HG03045 (cell line): ENCODE measurements around the gene TDRD7.
"Not testable (repeated sequence)": the region's sequence is repeated elsewhere in the genome, so short reads cannot be mapped to it uniquely, and the experiment has no call there.

Experiments used
- ATAC-seq: cut with Tn5 transposase; IDR thresholded peaks from one replicate; pipeline ENCODE4 v1.9.1; 2021; ENCODE audit warnings: mild to moderate bottlenecking, moderate library complexity; ENCODE audit not compliant: unreplicated experiment

The TDRD7 gene

GRCh38 chr9:97474372-97474925, 62.6 kb downstream of the TDRD7 start:
- ATAC-seq = no peak

GRCh38 chr9:97475059-97475458, 63.2 kb downstream of the TDRD7 start:
- no peak for ATAC-seq

- ATAC-seq = no peak
Observed at GRCh38 chr9:97478301-97478981, 66.5 kb downstream of the TDRD7 start.

- ATAC-seq = no peak
Observed at GRCh38 chr9:97479496-97480159, 67.7 kb downstream of the TDRD7 start.

- ATAC-seq = no peak
Observed at GRCh38 chr9:97480174-97480573, 68.3 kb downstream of the TDRD7 start.

- ATAC-seq = no peak
Observed at GRCh38 chr9:97480749-97481148, 68.9 kb downstream of the TDRD7 start.

GRCh38 chr9:97484134-97484533, 72.2 kb downstream of the TDRD7 start:
- no peak for ATAC-seq

- ATAC-seq = no peak
Observed at GRCh38 chr9:97487107-97487506, 75.2 kb downstream of the TDRD7 start.

GRCh38 chr9:97487861-97488260, 76.0 kb downstream of the TDRD7 start:
- ATAC-seq = no peak

- no peak for ATAC-seq
Observed at GRCh38 chr9:97491216-97491999, 79.5 kb downstream of the TDRD7 start.

- not testable (repeated sequence) for ATAC-seq
Observed at GRCh38 chr9:97497558-97498375, 85.9 kb downstream of the TDRD7 start.

- not testable (repeated sequence) for ATAC-seq
Observed at GRCh38 chr9:97498846-97499245, 87.0 kb downstream of the TDRD7 start.

GRCh38 chr9:97500263-97500662, 88.4 kb downstream of the TDRD7 start:
- no peak for ATAC-seq

GRCh38 chr9:97500765-97501176, 88.9 kb downstream of the TDRD7 start:
- ATAC-seq = no peak

GRCh38 chr9:97501177-97501971, 89.5 kb downstream of the TDRD7 start, which contains the start of gene TMOD1:
Gene TMOD1 (plus strand): TSS chr9:97501666. CDS start chr9:97524189, 22,523 bp downstream.
- ATAC-seq = peak; percentile 72

GRCh38 chr9:97501972-97502221, 90.0 kb downstream of the TDRD7 start:
- ATAC-seq = peak; percentile 27

- ATAC-seq = peak; percentile 18
Observed at GRCh38 chr9:97502222-97502983, 90.5 kb downstream of the TDRD7 start.

GRCh38 chr9:97502984-97503861, 91.3 kb downstream of the TDRD7 start:
- no peak for ATAC-seq
